Body of pancreas (tissue), 4 donors: ENCODE results near the gene RSPH6A.

ENCODE experiments used
- POLR2A ChIP-seq, 3 donors: fragments of 450-650 bp; IDR thresholded peaks; one replicate each; pipeline ENCODE4 v1.6.1; 2016; ENCODE audit warnings: antibody characterized with exemption in 3 of 3, mild to moderate bottlenecking in 2 of 3
- TF ChIP-seq, protein P1 (sequence below), 7 experiments: fragments of 450-650 bp in 4 of 7; fragments of 200-600 bp in 3 of 7; sonication (generic) in 3 of 7; IDR thresholded peaks; one replicate each; pipeline ENCODE4 v1.5.1; 2016 to 2019; ENCODE audit warnings: antibody characterized with exemption in 7 of 7

DNA sequence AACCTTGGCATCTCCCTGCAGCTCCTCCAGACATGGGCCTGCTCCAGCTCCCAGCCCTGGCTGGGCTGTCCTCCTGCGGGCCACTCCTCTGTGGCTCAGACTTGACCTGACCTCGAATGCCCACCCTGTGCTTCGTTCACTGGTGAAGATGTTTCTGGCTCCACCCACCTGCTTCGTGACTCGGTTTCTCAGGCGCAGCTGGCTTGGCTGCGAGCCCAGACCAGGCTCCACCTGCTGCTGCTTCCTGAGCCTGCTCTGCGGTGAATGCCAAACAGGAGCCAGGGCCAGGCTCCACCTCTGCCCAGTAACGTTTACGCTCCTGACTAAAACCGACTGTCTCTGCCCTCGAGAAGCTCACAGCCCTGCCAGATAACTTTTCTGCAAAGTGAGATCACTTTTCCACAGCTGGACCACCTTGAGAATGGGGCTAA lies 8.9 kb upstream of the RSPH6A start:
- TF ChIP-seq, protein P1, sequence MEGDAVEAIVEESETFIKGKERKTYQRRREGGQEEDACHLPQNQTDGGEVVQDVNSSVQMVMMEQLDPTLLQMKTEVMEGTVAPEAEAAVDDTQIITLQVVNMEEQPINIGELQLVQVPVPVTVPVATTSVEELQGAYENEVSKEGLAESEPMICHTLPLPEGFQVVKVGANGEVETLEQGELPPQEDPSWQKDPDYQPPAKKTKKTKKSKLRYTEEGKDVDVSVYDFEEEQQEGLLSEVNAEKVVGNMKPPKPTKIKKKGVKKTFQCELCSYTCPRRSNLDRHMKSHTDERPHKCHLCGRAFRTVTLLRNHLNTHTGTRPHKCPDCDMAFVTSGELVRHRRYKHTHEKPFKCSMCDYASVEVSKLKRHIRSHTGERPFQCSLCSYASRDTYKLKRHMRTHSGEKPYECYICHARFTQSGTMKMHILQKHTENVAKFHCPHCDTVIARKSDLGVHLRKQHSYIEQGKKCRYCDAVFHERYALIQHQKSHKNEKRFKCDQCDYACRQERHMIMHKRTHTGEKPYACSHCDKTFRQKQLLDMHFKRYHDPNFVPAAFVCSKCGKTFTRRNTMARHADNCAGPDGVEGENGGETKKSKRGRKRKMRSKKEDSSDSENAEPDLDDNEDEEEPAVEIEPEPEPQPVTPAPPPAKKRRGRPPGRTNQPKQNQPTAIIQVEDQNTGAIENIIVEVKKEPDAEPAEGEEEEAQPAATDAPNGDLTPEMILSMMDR (IDR thresholded peaks at IDR 0.05), result no peak
- TF ChIP-seq POLR2A (IDR thresholded peaks at IDR 0.05), result no peak
